Stimulated activated CD4-positive, alpha-beta T cell treated with anti-CD3 and anti-CD28 coated beads, Interleukin-12 subunit alpha, Interleukin-12 subunit beta, amount 100 ng/mL, for 4 hours (primary cell): ENCODE results near the gene ROBO3.

Experiments used
- DNase-seq: peaks from one replicate; pipeline ENCODE4 v3.0.0-alpha.2; 2020

Gene ROBO3, protein sequence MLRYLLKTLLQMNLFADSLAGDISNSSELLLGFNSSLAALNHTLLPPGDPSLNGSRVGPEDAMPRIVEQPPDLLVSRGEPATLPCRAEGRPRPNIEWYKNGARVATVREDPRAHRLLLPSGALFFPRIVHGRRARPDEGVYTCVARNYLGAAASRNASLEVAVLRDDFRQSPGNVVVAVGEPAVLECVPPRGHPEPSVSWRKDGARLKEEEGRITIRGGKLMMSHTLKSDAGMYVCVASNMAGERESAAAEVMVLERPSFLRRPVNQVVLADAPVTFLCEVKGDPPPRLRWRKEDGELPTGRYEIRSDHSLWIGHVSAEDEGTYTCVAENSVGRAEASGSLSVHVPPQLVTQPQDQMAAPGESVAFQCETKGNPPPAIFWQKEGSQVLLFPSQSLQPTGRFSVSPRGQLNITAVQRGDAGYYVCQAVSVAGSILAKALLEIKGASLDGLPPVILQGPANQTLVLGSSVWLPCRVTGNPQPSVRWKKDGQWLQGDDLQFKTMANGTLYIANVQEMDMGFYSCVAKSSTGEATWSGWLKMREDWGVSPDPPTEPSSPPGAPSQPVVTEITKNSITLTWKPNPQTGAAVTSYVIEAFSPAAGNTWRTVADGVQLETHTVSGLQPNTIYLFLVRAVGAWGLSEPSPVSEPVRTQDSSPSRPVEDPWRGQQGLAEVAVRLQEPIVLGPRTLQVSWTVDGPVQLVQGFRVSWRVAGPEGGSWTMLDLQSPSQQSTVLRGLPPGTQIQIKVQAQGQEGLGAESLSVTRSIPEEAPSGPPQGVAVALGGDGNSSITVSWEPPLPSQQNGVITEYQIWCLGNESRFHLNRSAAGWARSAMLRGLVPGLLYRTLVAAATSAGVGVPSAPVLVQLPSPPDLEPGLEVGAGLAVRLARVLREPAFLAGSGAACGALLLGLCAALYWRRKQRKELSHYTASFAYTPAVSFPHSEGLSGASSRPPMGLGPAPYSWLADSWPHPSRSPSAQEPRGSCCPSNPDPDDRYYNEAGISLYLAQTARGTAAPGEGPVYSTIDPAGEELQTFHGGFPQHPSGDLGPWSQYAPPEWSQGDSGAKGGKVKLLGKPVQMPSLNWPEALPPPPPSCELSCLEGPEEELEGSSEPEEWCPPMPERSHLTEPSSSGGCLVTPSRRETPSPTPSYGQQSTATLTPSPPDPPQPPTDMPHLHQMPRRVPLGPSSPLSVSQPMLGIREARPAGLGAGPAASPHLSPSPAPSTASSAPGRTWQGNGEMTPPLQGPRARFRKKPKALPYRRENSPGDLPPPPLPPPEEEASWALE (N-terminal part only)

DNA sequence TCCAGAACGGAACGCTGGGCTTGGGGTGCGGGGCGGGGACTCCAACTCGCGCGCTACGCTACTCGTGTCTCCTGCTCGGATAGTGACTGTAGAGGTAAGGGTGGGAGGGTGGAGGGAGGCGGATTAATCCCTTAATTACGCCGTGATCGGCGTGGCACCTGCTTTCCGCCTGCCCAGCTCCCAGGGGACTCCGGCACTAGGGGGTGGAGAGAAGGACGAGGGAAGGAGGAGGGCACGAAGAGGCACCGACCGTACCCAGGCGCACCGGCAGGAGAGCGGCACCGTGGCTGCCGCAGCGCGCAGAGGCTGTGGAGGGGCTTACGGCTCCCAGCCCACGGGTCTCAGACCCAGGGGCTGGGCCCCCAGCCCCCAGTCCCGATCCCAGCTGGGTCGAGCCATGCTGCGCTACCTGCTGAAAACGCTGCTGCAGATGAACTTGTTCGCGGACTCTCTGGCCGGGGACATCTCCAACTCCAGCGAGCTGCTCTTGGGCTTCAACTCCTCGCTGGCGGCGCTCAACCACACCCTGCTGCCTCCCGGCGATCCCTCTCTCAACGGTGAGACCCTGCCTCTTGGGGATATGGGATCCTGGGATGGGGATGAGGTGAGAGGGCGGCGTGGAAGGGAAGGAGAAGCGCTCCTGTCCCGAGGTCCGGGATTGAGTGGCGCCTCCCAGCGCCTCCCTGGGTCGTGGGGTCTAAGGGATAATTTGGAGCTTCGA lies at the start of gene ROBO3:
Gene ROBO3, plus strand, starts transcription at position 252 of the 721 bp plus-strand sequence. Its CDS starts 146 bp downstream, at position 398.
- no peak for DNase-seq

DNA sequence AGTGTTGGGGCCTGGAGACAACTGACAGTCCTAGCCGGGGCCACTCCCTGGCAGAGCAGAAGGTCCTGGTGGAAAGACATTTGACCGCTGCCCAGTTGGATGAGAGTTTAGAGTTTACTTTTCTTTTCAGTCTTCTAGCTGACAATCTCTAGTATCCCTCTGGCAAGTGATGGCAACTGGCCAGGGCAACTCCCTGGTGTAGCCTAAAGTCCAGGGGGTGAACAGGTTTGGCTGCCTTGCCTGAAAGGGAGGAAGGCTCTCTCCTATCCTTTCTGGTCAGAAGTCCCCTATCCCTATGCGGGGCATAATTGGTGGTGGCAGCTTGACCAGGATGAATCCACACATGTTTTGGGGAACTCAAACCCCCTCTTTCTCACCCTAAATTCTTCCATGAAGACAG lies 48.2 kb upstream of the ROBO3 start:
- no peak for DNase-seq

DNA sequence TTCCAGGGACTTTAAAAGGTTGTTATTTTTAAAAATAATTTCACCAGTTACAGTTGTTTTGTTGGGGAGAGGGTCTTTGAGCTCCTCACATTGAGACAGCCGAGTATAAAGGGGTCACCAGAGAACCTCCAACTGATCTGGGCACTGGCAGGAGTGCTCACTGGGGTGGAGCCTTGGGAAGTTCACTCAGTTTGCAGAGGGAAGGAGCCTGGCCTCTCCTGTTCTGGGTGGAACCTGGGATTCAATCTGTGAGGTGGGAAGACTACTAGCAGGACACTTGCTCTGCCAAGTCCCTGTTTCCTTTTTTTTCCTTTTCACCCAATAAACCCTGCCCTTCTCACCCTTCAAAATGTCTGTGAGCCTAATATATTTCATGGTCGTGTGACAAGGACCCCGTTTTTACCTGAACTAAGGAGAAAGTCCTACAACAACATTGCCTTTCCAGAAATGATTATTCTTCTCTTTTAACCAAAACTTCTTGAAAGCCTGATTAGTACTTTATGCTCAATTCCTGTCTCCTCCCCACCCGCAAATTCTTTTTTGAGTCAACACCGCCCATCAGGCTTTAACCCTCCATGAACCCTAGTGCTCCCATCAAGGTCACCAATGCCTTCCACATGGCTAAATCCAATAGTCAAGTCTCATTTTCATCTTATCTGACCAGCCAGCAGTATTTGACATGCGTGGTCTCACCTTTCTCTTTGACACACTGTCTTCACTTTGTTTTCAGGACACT lies 43.1 kb upstream of the ROBO3 start:
- no peak for DNase-seq

DNA sequence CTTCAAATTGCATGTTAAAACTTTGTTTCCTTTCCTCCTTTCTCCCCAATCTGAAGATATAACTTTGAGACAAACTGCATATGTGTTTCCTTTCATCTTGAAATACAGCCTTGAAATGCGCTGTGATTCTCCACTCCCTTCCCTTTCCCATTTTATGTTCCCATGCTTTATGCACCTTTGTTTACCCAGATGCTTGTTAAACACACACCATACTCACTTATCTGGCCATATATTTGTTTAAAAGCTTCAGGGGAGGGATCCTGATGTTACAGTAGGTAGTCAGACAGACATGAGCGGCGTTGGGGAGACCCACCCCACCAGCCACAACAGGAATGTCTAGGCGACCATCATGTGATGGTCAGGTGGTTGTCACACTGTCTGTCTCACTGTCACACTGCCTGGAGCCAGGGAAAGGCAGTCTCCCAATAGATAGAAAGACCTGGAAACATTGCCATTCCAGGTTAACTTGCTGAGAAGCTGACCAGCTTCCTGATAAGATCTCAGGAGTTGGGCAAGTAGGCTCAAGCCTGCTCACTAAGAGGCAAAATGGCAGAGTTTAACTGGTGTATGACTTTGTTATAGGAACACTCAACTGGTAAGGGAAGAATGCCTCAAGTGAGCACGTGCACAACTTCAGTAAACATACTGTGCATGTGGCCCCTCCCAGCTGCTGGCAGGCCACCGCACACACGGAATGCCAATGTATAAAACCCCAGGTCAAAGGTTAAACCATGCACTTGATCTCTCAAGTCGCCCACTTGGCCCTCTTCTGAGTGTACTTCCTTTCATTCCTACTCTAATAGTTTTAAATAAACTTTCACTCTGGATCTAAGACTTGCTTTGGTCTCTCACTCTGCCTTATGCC lies 41.5 kb upstream of the ROBO3 start:
- DNase-seq, result no peak

DNA sequence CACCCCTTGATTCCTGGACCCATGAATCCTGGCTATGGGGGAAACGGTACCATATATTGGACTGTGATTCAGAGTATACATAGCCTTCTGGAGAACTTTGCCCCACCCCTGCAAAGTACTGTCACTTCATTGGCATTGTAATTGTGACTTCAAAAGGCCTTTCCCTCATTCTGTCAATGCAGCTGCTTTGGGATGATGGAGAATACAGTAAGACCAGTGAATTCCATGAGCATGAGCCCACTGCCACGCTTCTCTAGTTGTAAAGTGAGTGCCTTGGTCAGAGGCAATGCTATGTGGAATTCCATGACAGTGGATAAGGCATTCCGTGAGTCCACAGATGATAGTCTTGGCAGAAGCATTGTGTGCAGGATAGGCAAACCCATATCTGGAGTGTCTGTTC lies 39.4 kb upstream of the ROBO3 start:
- DNase-seq, result no peak

DNA sequence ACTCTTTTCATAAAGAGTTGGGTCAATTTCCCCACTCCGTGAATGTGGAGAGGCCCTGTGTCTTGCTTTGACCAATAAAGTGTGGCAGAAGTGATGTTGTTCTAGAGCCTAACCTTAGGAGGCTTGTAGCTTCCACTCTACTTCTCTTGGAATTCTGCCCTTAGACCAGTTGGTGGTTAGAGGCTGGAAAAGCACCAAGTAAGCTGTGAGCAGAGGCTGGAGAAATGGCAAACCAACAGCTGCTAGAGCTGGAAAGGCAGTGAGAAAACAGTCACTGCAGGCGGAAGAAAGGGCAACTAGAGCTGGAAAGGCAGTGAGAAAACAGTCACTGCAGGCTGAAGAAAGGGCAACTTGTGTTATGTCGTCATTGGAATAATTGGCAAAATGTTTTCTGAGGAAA lies 35.2 kb upstream of the ROBO3 start:
- DNase-seq, result no peak

DNA sequence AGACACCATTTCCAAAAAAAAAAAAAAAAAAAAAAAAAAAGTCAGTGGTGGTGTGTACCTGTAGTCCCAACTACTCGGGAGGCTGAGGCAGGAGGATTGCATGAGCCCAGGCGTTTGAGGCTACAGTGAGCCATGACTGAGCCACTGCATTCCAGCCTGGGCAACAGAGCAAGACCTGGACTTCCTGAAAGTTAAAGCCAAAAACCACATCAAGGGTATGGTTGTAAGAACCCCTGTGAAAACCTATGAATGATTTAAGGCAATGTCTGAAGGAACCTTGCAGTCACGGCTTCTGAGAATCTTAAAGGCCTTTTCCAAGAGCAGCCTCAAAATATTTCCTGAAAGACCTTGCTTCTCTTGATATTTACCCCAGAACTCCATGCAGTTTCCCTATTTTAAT lies 34.5 kb upstream of the ROBO3 start:
- no peak for DNase-seq

DNA sequence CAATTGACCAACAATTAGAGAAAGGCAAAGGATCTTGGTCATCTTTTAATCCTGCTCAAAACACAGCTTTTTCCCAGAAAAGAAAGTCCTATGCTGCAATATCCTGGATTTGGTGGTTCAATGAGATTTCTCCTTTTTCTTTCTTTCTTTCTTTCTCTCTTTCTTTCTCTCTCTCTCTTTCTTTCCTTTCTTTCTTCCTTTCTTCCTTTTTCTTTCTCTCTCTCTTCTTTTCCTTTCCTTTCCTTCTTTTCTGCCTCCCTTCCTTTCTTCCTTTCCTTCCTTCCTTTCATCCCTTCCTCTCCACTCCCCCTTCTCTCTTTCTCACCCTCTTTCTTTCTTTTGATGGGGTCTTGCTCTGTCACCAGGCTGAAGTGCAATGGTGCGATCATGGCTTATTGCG lies 33.3 kb upstream of the ROBO3 start:
- DNase-seq, result no peak

DNA sequence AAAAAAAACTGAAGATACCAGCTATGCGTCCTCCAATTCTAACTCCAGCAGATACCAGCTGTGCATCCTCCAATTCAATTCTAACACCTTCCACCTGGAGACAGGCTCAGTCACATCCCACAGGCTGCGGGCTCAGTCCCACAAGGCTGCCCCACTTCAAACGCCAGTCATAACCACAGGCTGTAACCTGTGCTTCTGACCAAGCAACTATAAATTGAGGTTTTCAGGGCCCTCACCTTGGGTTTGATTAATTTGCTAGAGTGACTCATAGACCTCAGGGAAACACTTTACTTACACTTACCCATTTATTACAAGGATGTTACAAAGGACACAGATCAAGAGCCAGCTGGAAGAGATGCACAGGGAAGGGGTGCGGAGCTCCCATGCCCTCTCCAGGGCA lies 32.7 kb upstream of the ROBO3 start:
- no peak for DNase-seq

DNA sequence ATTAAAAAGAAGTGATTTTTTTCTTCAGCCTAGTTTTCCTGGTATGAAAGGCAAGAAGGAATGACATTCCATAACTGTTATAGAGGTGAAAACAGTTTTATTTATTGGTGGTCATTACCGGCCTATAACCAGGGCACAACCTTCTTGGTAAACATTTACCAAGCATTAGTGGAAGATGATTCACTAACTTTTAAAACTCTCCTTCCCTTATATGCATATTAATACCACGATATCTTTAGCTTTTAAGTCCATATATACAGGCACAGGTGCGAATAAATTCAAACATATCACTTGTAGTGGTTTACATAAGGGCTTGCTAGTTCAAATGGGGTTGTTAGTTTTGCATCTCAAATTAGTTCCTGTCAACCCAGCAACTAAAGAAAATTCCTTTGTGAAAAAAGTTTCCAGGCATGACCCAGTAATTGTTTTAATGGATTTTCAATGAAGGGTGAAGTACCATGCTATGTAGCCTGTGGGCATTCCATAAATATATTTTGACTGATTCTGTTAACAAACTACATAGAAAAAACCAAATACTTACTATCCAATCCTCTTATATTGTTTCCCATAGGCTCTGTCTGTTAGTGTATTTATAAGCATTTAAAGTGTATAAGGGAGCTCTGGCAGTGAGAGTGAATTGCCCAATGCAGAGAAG lies 30.6 kb upstream of the ROBO3 start:
- DNase-seq, result no peak

DNA sequence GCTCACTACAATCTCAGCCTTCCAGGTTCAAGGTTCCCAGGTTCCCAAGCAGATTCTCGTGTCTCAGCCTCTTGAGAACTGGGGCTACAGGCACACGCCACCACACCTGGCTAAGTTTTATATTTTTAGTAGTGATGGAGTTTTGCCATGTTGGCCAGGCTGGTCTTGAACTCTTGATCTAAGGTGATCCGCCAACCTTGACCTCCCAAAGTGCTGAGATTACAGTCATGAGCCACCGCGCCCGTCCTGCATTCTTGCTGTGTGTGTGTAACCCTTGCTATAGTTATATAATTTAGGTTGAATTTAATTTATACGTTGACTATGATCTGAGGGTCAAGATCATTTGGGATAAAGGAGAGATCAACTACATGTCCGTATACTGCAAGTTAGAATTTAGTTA lies 29.3 kb upstream of the ROBO3 start:
- DNase-seq, result no peak

DNA sequence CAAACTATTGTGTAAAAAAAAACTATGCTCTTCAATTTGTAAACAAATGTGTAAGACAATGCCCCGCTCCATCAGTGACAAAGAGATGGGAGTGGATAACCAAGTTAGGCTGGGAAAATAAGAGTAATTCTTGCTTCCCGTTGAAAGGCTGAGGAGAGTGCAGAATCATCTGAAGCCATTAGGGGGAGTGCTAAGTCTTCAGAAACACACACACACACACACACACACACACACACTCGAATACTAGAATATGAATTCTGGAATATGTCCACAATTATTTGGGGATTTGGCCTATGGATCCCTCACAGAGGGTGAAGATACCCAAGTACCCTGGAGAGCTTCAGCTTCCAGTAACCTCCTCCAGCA lies 27.8 kb upstream of the ROBO3 start:
- DNase-seq, result no peak

DNA sequence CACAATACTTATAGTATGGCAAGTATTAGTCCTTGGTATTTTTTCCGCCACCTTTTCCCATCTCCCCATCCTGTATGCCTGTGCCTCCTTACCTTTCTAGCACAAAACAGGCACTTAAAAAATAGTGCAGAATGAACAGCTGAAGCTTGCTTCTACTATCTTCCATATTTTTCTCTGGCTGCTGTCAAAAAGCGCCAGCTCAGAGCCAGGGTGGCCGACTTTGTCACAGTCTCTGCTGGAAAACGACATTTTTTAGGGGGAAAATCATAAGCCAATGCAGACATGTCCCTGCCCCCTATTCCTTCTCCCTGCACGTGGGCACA lies 26.5 kb upstream of the ROBO3 start:
- no peak for DNase-seq

DNA sequence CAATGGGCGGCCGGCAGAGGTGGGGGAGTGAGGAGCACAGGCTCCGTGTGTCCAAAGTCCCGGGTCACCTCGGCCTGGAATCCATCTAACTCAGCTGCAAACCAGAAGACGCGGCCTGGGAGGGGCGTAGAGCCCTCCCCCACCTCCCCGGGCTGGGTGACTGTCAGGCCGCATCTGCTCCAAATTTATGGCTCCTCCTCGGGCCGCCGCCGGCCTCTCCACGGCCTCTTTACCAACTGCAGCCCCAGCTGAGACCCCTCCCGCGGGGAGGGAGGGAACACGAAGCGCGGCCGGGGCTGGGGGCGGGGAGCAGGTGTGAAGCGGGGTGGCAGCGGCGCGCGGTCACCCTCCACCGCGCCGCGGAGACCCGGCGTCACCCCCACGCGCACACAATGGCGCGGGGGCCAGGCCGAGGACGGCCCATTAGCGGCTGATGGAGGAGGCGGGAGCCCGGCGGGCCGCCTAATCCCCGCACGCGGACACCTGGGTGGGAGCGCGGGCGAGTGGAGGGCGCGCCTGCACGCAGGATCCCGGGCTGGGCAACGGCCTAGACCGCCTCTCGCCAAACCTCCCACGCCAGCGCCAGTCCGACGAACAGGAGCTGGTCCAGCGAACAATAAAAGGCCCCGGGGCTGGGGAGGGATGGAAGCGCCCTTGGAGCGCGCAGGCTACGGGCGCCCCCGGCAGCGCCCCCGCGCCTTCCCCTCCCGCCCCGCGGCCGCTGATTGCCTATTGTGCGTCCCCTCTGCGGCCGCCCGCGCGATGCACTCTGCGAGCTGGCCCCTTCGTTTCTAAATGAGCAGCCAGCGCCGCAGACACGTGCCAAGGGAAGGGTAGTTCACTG lies 25.9 kb upstream of the ROBO3 start:
- DNase-seq, result no peak

DNA sequence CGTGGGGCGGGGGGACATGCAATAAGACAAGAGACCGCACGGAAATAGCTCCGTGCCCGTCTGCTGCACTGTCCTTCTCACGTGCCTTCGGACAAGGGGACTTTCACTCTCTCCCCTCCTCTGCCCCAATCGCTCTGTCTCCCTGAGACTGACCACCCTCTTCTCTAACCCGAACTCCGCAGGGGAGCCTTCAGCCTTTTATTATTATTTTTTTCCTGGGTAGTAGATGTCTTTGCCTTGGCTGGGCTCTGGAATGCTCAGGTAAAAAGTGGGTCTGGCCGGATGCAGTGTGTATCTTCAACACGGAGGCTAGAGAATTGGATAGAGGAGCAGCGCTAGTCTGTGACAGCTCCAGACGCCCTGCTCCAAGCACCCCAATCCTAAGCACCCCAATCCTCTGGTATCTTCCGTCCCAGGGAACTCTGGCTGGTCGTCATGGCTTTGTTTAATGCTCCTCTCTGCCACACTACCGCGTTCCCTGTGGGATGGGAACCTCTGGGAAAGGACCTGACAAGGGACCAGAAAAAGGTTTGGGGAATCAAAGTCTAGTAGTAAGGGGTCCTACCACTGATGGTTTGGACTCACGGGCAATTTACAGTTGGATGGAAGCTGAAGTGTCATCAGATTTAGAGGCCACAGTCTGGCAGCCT lies 25.1 kb upstream of the ROBO3 start:
- DNase-seq, result no peak

DNA sequence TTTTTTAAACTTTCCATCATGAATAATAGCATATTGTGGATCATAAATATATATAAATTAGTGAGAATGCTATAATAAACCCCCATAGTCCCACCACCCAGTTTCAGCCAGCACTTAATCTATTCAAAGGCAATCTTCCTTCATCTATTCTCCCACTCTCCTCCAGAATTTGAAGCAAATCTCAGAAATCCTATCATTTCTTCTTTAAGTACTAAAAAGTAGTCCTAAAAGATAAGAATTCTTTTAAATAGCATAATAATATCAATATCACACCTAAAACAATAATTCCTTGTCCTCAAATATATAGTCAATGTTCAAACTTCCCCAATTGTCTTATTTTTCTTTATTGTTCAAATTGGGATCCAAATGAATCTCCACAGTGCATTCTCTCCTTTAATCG lies 24.6 kb upstream of the ROBO3 start:
- no peak for DNase-seq

DNA sequence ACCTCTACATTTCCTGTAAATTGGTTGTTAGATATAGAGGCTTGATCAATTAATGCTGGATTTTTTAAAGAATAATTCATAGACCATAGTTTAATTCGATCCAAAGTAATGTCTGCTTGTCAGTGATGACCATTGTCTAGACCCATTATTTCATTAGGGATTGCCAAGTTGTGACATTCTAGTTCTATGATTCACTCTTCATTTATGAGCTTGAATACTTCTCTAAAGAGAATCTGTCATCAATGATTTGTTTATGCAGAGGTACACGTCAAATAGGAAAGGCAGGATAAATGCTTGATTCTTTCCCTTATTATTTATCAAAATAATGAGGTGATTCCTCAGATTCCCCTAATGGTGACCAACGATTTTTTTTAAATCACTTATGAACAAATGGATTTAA lies 24.0 kb upstream of the ROBO3 start:
- DNase-seq, result no peak

DNA sequence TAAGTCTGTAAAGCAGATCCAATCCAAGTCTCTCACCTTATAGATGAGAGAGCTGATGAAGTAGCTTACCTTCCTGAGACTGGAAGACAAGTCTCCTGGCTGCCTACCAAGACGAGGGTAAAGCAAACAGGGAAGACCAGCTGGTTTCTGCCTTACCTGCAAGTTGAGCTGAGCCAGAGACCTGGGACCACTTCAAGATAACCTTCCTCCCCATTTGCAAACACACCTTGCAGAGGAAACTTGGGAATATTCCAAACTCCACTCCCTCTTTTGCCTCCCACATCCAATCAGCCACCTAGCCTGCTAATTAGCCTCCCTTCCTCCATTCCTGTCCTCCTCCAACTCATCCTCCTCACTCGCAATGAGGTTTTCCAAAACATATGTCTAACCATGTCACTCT lies 23.4 kb upstream of the ROBO3 start:
- no peak for DNase-seq

DNA sequence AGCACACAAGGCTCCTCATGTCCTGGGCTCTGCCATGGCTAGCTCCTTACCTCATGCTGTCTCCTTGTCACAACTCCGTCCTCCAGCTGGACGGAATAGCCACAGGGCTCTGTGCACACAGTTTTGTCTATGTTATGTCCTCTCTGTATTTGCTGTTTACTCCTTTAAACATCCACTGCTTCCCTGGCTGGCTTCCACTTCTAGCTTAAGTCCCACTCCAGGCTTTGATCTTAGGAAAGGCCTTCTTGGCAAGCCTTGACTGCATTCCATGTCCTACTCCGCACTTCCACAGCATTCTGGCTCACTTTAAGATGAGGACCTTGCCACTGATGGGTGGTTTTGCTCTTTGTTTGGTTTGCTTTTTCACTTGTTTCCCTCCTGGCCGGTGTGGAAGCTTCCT lies 22.9 kb upstream of the ROBO3 start:
- no peak for DNase-seq
